HG03108 (cell line): ENCODE results near the gene PDZK1IP1.
"Not testable (repeated sequence)": the region's sequence is repeated elsewhere in the genome, so short reads cannot be mapped to it uniquely, and the experiment has no call there.

ENCODE experiments used
- ATAC-seq: cut with Tn5 transposase; IDR thresholded peaks from one replicate; pipeline ENCODE4 v1.9.1; 2021; ENCODE audit warnings: moderate library complexity; ENCODE audit not compliant: unreplicated experiment

The PDZK1IP1 gene

DNA sequence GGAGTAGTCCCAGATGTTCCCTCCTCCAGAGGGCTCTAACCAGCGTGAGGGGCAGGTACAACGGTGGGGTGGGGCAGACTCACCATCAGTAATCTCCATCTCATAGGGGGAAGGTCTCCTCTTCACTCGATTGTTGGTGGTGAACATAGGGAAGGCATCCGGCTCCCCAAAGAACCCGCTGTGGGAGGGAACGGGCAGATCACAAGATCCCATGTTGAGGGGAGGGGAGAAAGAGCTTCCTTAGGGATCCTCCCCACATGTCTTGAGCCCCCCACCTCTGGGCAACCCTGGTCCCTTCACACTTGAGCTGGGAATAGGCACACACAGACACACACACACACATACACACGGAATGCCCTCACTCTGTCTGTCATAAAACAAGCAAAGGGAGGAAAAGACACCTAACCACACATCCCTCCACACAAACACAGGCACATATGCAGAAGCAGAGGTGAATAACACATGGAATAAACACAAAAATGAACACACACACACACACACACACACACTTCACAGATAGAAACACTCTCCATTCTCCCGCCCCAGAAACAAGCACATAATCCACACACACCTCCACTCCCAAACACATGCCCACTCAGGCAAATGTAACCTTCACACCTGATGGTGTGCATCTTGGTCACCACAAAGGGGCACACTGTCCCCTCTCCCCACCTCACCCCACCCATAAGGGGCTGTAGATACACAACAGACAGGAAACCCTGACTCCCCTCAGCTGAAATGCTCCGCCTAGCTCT, 34.3 kb upstream of the PDZK1IP1 start:
- ATAC-seq, result no peak

- no peak for ATAC-seq
These were observed 33.5 kb upstream of the PDZK1IP1 start for GRCh38 chr1:47223174-47223920.

DNA sequence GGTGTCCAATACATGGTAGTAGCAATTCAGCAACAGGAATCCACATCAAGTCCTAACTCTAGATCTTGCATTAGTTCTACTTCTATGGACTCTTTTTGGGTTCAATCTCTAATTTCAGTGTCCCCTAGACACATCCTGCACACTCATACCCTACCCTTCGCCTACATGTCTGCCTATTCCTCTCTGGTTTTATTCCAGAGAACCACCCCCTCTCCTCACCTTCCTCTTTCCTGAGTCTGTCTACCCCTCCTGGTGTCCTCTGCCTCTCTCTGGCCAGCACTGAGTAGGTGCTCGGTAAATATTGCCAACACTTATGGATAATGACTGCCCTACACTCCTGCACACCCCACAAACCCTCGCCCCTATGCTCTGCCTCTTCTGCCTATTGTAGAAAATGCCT, 32.6 kb upstream of the PDZK1IP1 start:
- ATAC-seq, result no peak

DNA sequence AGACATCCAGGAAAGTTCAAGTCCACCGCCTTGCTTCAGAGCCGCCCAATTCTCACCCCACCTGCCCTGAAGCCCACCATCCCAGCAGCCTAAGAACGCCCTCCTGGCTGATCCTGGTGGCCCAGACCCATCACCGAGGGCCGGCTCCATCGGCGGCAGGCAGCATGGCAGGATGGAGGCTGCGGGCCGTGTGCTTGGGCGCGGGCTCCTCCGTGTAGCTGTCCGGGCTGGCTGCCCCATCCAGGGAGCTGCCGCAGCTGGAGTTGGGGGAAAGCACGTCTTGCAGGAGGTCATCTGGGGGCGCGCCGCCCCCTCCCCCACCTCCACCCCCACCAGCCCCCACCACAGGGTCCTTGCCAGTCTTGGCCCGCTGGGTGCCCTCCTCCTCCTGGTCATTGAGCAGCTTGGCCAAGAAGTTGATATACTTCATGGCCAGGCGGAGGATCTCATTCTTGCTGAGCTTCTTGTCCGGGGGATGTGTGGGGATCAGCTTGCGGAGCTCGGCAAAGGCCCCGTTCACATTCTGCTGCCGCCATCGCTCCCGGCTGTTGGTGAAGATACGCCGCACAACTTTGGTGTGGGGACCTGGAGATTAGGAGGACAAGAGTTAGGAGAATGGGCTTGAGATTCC, 29.9 kb upstream of the PDZK1IP1 start:
- ATAC-seq, result no peak

GRCh38 chr1:47219001-47219400, 29.2 kb upstream of the PDZK1IP1 start:
- no peak for ATAC-seq

DNA sequence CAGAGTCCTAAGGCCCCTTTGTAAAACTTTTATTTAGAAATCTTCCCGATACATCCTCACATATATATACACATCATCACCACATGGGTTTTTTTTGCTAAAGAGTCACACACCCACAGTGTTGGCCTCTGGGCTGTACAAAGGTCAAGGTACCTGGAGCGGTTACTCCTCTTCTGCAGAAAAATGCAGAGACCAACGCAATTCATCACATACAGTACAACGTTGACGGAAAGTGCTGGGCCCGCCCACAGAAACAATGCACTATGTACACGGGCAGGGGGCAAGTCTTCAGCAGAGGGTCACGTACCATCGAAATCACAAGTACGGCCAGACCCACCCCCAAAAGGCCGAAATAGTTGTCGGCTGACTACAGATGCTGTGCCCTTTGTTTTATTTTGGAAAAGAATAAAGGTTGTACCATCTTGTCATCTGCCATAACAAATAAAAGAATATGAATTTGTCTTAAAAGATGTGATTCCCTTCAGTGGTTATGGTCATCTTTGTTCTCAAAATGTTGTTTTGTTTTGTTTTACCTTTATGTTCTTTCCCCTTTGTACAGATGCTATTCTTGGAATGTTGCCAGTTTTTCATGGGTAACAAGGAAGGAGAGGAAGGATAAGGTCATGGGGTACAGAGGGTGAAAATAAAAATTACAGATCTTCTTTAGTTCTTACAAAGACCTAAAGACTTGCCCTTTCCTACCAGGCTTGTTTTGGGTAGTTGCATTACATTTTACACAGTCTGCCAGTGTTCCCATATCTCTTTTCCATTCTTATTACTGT, 26.6 kb upstream of the PDZK1IP1 start:
- ATAC-seq, result no peak

- no peak for ATAC-seq
These were observed 25.9 kb upstream of the PDZK1IP1 start for GRCh38 chr1:47215713-47216112.

DNA sequence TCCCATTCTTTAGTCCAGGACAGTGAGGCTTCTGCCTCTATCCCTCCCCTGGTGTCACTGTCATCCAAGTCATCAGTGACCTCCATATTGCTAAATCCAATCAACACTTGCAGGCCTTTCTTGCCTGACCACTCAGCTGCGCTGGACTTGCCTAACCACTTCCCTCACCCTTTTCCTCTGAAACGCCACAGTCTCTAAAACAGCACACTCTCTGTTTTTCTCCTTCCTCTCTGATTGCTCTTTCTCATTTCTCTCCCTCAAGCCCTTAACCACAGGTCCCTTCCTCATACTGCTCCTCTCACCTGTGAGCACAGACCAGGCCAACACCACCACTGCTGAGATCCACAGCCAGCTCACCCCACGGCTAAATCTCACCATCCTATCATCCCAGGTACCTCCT, 24.7 kb upstream of the PDZK1IP1 start:
- ATAC-seq, result no peak

GRCh38 chr1:47213230-47213963, 23.6 kb upstream of the PDZK1IP1 start:
- ATAC-seq, result no peak

- no peak for ATAC-seq
These were observed 22.9 kb upstream of the PDZK1IP1 start for GRCh38 chr1:47212636-47213229.

- no peak for ATAC-seq
These were observed 22.0 kb upstream of the PDZK1IP1 start for GRCh38 chr1:47211796-47212269.

GRCh38 chr1:47210666-47211065, 20.8 kb upstream of the PDZK1IP1 start:
- ATAC-seq, result no peak

DNA sequence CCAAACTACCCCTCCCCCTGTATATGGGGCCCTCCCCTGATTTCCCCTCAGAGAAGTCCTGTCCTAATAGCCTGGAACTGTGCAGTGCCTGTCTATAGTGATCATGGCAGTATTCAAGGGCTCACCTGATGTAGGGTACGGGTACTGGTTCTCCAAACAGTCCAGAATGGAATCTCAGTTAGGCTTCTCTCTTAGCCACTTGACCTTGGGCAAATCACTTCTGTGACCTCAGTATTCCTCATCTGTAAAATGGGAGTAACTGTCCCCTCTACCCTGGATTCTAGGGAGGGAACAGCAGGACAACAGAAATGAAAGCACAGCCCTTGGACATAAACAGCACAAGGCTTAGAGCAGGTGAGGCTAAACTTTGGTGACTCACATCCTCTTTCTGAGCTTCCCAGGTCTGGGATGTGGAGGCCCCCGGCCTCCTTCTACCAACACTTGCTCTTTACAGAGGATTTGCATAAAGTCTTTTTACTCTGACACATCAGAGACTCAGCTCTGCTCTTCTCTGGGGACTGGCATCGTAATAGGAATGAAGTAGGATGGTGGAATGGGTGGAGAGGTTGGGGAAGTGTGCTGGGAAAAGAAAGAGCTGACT, 20.0 kb upstream of the PDZK1IP1 start:
- peak; percentile 50 for ATAC-seq

DNA sequence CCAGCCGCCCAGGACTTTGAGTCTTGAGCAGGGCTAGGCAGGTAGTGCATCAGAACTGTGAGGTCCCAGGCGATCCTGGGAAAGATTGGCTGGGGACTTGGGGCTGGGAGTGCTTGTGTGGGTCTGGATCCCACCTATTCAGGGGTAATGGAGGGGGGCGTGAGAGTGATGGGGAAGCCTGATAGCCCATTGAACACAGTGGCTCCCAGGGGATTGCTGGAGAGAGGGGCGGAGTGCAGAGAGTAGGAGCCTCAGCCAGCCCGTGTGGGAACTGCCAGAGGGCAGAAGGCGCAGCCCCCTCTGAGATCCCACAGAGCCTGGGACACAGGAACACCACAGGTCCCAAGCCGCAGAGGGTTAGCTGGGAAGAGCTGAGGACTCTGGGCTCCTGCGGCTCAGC, 19.3 kb upstream of the PDZK1IP1 start:
- no peak for ATAC-seq

DNA sequence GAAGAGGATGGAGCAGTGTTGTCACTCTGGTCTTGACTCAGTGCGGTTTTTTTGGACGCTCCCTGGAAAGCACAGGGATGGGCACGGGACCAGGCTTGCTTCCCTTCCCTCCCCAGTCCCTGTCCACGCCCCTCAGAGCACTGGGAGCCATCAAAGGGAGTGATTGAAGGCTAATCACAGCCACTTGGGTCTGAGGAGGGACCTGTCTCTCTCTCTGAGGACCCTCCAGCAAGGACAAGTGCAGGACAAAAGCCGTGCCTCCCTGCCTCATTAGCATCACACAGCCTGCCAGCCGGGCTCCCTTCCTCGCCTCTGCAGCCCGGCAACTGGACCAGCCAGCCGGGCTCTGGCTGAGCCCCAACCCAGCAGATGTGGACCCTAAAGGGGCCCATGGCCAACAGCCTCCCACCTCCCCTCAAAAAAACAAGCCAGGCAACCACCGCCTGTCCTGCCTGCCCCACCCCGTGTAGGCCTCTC, 18.6 kb upstream of the PDZK1IP1 start:
- ATAC-seq, result no peak

DNA sequence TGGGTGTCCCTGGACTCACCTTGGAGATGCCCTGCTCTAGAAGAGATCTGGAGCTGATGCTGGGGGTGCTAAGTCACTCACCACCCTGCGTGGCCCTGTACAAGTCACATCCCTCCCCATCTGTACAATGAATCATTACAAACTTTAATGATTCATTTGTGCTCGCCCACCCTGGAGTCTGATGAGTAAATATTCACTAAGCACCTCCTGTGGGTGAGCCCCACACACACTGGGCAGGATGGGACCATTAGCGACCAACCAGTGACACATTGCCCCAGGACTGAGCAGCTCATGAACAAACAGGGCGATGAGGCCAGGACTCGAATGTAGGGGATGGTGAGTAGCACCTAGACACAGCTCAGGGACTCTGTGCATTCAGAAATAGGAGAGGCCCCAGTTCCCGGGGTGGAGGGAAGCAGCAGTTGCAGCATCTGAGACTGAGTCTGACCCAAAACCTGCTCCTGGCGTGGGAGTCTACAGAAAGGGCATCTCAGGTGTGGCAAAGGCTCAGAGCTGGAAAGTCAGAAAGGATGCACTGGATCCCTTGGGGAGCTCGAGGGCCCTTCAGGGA, 18.1 kb upstream of the PDZK1IP1 start:
- no peak for ATAC-seq

DNA sequence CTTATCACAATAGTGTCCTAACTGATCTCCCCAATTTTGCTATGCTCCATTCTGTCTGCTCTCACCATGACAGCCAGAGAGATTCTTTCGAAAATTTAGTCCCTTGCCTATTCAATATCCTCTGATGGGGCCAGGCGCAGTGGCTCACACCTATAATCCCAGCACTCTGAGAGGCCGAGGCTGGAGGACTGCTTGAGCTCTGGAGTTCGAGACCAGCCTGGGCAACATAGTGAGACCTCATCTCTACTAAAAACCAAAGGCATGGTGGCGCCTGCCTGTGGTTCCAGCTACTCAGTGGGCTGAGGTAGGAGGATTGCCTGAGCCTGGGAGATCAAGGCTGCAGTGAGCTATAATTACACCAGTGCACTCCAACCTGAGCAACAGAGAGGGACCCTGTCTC, 16.1 kb upstream of the PDZK1IP1 start:
- no peak for ATAC-seq

DNA sequence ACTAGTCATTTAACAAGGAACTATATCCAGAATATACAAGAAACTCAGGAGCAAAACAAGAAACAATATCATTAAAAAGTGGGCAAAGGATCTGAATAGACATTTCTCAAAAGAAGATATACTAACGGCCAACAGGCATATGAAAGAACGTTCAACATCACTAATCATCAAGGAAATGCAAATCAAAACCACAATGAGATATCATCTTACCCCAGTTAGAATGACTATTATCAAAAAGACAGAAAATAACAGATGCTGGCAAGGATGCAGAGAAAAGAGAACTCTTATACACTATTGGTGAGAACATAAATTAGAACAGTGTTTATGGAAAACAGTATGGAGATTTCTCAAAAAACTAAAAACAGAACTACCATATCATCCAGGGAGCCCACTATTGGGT, 13.7 kb upstream of the PDZK1IP1 start:
- not testable (repeated sequence) for ATAC-seq

DNA sequence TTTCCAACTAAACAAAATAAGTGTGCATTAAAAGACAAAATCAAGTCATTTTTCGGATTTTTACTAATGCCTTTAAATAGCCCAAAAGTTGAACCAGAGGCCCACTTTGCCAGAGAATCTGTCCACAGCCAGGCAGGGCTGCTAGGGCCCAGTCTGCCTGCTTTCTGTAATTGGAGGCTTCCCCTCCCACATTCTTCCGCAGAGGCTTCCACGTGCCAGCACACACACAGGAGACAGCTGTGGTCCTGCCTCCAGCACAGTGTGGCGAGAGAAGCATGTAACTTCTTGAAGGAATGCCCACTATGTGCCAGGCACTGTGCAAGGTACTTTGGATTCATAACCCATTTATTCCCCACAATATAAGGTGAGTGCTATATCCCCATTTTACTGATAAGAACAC, 11.3 kb upstream of the PDZK1IP1 start:
- ATAC-seq, result no peak
